ENCODE measurements around the gene COA8.

- TF ChIP-seq MXI1 (conservative IDR thresholded peaks at IDR 0.05; ENCODE audit: poor library complexity, severe bottlenecking) (no peak), TAF1 (IDR thresholded peaks at IDR 0.05; ENCODE audit: low read depth) (no peak), CTCF (IDR thresholded peaks at IDR 0.05; ENCODE audit: poor library complexity, severe bottlenecking) (no peak), POLR2AphosphoS5 (IDR thresholded peaks at IDR 0.05) (no peak), EZH2 (IDR thresholded peaks at IDR 0.05; ENCODE audit: borderline replicate concordance, insufficient read depth, low read length, poor library complexity, severe bottlenecking) (no peak), REST (IDR thresholded peaks at IDR 0.05; ENCODE audit: borderline replicate concordance) (no peak), RAD21 (conservative IDR thresholded peaks at IDR 0.05) (no peak), SMC3 (conservative IDR thresholded peaks at IDR 0.05; ENCODE audit: poor library complexity) (no peak), EP300 (conservative IDR thresholded peaks at IDR 0.05; ENCODE audit: poor library complexity, severe bottlenecking) (no peak)
These were observed 6.6 kb downstream of the COA8 start for GRCh38 chr14:103569408-103569807.
